Adrenal gland (tissue), 5 donors: ENCODE measurements around the gene MVB12B.

Source experiments
- POLR2A ChIP-seq, 2 donors: fragments of 450-650 bp; IDR thresholded peaks; one replicate each; pipeline ENCODE4 v1.6.1; 2017; ENCODE audit warnings: antibody characterized with exemption in 2 of 2, mild to moderate bottlenecking in 2 of 2, moderate library complexity in 1 of 2
- TF ChIP-seq, protein P1 (sequence below), 6 experiments: fragments of 450-650 bp in 4 of 6; fragments of 200-600 bp in 2 of 6; sonication (generic) in 1 of 6; IDR thresholded peaks; 1 replicate in 5 of 6; 2 replicates in 1 of 6; pipeline versions ENCODE4 v1.5.1 to v1.8.0; 2016 to 2021; ENCODE audit warnings: antibody characterized with exemption in 6 of 6, mild to moderate bottlenecking in 2 of 6, moderate library complexity in 1 of 6
- donor health status: DM: no; HTN: no; CAD: no.

DNA sequence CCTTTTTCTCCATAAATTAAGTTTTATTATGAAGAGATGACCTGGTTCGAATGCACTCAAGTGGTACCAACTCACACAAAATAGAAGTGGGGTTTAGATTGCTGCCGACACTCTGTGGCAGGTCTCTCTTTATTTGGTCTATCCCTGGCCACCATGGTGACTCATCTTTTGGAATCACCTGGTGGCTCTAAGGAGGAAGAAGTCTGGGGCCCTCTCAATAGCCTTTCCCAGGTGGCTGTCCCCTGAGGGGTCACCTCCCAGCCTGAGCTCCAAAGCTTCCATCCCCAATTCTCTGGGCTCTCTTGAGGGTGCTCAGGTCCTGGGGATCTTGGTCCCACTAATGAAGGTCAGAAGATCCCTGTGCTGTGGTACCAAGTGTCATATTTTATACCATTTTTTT is 136.8 kb downstream of the MVB12B start:
- TF ChIP-seq, protein P1, sequence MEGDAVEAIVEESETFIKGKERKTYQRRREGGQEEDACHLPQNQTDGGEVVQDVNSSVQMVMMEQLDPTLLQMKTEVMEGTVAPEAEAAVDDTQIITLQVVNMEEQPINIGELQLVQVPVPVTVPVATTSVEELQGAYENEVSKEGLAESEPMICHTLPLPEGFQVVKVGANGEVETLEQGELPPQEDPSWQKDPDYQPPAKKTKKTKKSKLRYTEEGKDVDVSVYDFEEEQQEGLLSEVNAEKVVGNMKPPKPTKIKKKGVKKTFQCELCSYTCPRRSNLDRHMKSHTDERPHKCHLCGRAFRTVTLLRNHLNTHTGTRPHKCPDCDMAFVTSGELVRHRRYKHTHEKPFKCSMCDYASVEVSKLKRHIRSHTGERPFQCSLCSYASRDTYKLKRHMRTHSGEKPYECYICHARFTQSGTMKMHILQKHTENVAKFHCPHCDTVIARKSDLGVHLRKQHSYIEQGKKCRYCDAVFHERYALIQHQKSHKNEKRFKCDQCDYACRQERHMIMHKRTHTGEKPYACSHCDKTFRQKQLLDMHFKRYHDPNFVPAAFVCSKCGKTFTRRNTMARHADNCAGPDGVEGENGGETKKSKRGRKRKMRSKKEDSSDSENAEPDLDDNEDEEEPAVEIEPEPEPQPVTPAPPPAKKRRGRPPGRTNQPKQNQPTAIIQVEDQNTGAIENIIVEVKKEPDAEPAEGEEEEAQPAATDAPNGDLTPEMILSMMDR (IDR thresholded peaks at IDR 0.05): no peak
- no peak for TF ChIP-seq POLR2A (IDR thresholded peaks at IDR 0.05)
